GM19463 (cell line): ENCODE results near the gene PGM2L1.
"Not testable (repeated sequence)": the region's sequence is repeated elsewhere in the genome, so short reads cannot be mapped to it uniquely, and the experiment has no call there.

ENCODE experiments used
- ATAC-seq: cut with Tn5 transposase; IDR thresholded peaks from one replicate; pipeline ENCODE4 v1.9.1; 2021; ENCODE audit warnings: mild to moderate bottlenecking, moderate library complexity; ENCODE audit not compliant: unreplicated experiment

PGM2L1 gene

DNA sequence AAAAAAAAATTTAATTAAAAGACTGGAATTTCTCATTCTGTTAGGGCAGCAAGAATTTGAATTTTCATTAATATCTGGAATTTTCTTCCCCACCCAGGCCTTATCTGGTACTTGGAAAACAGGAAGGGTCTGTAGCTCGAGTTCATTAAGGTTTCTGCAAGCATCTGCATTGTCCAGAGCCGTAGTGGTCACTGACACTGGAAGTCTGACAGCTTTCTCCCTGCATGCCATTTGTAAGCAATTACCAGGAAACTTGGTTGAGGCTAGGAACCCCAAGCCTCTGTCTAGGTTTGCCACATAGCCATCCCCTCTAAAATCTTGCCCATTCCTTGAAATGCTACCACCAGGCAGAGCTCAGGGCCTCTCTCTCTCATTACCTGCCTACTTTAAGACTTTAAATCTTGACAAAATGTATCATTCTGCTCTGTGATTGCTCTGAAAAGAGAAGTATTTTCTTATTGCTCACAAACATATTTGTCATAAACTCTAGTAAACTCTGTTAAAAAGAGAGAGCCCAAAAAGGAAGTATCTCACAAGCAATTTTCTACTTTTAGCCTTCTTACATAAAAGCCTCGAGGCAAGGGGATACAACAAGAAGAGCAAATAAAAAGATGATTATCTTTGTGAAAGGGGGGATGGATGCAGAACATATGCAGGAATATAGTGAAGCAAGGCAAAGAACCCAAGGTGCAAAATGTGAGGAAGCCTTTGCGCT, 5.5 kb upstream of the PGM2L1 start:
- ATAC-seq = no peak

DNA sequence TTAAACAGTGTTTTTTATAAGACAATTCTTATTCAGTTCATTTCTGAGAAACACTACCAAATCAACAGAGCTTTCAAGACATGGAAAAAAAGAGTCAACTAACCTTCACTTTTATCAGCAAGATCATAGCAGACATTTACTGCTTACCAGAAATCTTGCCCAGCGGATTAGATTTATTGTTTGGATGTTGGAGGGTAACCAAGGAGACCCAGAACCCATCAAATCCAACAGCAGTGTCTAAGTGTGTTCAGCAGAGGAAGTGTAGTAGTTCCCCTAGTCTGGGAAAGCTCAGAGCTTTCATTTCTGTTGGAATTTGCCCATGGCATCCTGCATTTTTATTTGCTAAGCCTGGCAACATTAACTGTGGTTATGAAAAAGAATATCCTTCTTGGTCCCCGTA, 2.4 kb upstream of the PGM2L1 start:
- no peak for ATAC-seq

DNA sequence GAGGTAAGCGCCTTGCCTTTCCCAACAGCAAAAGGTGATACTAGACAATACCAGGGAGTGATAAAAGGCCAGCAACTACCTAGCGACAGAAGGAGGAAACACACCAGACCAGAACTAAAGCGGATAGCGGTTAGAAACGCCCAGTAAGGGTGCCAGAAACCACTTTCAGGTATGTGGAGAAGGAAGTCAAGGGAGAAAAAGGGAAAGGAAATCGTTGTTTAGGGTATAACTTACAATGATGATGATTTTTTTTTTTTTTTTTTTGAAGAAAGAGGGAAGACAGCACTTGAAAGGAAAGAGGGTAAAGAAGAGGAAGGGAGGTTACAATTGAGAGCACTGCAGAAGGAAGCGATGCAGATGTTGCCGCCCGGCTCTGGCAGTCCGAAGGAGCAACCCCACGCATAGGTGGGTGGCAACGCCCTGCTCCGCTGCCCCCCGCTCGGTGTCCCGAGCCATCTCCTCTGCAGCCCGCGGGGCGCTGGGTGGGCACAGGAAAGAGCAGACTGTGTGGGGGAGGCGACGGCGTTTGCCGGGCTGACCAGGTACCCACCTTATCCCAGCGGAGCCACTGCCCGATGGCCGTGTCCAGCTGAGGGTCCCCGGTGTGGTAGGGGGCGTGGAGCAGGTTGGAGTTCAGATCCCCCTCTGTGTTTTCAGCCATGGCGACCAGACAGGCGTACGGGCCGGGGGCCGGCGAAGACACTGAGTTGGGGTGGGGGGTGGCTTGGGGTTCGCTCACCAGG, 561 bp downstream of the PGM2L1 start:
- ATAC-seq = no peak

DNA sequence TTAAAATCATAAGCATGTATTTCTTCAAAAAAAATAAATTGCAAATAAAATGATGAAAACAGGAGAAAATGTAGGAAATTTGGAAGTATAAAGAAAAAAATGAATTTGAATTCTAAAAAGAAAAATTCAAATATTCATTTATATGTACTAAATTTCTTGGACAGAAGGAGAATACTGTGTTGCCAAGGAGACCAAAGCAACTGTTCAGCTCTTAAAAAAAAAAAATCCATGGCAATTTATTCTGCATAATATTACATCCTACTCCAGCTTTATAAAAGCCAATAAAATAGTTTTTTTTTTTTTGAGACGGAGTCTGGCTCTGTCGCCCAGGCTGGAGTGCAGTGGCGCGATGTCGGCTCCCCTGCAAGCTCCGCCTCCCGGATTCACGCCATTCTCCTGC, 6.0 kb downstream of the PGM2L1 start:
- no peak for ATAC-seq

DNA sequence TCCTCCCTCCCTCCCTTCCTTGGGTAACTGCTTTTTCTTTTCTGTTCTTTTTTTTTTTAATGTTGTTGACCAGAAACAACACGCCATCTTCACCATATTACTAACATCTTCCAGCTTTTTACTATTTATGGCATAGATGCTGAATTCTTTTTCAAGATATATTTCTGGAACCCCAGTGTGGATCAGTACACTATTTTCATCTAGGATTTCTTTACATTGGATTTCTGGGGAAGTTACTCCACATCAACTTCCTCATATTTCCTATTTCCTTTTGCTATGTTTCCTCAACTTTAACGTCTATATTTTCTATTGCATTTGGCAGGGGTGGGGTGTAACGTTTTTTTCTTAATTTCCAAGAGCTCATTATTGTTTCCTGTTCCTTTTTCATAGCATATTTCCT, 7.0 kb downstream of the PGM2L1 start:
- no peak for ATAC-seq

DNA sequence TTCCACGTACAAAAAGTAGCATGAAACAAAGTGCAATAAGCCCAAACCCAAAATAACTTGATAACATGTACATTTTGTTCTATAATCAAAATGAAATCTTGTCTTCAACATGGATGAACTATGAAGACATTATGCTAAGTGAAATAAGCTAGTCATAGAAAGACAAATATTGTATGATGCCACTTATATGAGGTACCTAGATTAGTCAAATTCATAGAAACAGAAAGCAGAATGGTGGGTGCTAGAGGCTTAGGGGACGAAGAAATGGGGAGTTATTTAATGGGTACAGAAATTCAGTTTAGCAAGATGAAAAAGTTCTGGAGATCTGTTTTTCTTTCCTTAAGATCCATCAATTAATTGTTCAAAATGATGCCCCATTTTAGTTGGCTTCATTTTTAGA, 7.5 kb downstream of the PGM2L1 start:
- no peak for ATAC-seq

DNA sequence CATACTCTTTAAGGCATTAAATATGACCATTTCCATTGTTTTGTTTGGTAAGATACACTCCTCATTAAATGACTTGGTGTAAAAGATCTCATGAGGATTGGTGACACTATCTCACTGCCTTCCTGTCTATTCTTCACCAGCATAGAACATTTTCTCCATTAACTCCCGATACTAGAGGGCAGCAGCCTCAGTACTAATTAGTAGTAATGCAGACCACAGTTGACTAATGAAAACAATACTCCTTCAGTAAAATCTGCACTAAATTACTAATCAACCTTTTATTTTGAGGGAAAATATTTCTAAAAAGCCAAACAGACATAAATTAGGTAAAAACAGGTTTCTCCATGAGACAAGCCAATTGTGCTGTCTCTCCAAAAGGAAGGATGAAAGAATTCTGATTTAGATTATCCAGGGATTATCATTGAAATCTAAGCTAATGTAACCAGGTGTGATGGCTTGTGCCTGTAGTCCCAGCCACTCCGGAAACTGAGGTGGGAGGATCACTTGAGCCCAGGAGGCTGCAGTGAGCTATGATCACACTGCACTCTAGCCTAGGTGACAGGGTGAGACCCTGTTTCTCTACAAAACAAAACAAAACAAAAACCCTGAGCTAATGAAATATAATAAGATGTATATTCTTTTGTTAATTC, 9.4 kb downstream of the PGM2L1 start:
- ATAC-seq = no peak

DNA sequence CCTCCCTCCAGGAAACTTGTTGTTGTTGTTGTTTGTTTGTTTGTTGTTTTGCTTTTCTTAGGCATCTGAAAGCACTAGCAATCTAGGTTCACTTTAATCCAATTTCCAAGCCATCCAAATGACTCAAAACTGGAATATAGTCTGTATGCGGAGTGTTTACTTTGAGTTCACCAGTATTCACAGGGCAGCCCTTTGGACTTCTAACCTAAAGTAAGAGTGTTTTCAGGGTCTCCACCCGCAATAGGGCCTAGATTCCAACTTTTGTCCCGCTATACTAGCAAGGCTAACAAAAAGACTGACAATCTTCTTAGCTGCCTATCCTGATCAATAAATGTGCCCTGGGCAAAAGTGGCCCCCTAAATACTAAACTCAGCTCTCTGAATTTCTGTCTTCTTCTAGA, 13.6 kb downstream of the PGM2L1 start:
- no peak for ATAC-seq

DNA sequence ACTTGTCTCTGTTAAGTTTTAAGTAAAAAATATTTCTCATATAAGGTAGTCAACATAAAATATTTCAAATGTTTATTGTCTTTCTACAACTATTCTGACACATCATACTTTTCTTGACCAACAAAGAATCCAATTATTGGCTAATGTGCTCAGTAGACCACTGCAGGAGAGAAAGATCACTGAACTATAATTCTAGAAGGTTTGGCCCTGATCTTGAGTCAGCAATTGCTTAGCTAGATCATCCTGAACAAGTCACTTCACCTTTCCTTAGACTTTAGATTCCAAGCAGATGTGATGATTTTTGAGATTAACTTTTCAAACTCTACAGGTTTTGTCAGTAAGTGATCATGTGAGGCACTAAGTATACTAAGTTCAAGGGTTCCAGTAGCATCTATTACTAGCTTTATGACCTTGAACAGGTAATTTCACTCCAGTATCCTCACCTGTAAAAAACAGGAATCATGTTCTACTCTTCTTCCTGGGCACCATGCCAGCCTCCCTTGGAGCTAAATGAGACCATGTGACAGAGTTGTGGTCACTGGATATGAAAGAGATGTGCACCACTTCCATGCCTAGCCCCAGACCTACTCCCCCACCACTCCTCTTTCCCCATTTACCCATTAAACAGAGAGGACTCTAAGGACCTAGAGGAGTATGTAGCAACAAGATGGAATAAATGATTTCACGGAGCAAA, 17.3 kb downstream of the PGM2L1 start:
- ATAC-seq = no peak

DNA sequence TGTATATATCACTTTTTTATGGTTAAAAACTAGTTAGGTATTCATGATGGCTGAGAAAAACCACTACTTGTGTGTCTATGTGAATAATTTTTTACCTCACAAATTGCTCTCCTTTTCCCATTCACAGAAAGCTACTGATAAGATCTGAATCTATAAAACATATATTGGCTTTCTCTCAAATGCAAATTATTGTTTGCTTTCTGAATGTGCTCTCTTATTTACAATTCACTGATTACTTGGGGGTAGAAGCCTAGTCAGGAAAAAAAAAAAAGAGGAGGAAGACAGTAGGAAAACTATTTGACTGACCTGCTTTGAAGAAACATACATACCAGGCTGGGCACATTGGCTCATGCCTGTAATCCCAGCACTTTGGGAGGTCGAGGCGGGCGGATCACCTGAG, 20.5 kb downstream of the PGM2L1 start:
- no peak for ATAC-seq

DNA sequence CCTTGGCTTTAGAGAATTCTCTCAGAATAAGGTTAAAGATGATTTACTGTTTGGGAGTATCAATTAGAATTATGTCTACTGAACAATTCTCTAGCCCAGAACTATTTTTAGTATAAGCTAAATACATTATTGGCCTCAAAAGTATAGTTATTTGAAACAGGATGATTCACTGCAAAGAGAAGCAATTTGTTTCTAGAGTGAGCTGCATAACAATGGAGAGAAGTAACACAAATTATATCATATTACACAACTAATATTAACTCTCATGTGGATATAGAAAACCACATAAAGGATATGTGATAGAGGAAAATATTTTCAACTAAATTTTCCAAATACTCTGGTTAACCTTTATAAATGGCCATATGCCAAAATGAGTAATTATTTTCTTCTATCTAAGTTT, 24.9 kb downstream of the PGM2L1 start:
- ATAC-seq = no peak

DNA sequence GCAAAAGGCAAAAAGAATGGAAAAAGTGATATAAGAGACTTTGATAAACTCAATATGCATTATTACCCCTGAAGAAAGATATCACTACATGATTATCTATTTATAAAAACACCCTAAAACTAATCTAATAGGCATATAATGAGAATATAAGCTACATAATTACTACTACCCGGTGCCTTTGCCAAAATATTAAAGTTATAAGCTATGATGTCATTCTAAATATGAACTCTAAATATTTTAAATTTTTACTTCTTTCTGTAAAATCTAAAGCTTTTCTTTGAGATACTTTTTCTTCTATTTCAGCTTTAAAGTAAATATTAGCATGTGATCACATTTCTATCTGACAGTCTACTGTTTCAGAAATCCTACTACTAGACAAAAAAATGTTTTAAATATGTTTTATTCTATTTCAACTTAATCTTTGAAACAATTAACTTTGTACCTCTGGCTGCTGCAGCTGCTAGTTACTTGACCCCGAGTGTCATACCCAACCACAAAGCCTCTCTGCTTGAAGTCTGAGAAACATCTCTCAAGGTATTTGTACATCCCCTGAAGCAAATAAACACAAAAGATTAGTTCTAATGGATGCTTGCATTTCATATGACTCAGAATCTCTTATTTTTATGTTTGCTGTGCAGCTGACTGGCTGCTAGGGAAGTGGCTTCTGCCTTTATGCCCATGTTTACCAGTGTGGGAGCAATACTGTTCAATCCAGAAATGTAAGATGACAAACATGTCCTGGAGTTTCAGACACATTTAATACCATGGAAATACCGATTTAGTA, 26.8 kb downstream of the PGM2L1 start:
- no peak for ATAC-seq

DNA sequence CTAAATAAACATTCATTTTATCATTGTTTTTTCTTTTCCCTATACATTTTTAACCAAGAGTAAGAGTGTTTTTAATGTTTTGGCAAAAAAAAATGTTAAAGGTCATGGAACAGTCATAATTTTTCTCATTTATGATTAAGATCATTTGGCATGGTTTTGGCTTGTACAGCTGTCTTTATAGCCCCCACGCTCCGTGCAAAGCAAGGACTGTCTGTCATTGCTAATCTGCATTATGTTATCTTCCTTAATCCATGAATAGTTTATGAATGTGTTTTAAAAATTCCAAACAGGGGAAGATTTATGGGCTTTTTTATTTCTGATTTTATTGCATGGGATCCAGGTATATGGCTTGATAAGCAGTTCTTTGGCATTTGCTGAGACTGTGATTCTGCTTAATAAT, 28.1 kb downstream of the PGM2L1 start:
- ATAC-seq = no peak

DNA sequence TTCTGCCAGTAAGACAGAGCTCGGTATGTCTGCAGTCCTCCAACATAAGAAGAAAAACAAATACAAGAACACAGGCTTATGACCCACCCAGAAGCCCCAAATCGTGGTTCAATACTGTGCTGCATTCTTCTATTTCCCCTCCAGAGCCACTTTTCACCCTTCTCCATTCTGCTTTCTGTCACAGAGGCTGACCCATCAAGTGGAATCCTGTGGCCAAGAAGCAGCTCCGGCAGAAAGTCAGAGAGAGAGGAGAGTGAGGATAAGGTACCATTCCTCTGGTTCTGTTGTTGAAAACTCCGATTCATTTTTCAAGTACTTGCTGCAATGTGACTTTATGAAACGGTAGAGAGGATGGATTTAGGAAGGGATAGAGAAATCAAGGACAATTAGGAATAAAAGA, 30.4 kb downstream of the PGM2L1 start:
- no peak for ATAC-seq

DNA sequence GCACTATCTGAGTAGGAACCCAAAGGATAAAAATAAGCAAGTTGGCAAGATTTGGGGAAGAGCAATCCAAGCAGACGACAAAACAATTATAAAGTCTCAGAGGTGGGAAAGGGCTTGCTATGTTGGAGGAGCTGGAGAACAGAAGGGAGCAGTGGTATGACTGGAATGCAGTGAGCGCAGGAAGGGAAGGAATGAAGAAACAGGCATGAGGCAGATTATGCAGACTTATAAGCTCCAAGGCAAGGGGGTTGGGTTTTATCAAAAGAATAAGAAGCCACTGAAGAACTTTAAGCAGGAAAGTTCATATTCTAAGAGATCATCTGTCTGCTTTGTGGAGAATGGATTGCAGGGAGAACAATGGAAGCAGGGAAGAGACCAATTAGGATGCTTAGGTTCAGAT, 31.7 kb downstream of the PGM2L1 start:
- no peak for ATAC-seq

DNA sequence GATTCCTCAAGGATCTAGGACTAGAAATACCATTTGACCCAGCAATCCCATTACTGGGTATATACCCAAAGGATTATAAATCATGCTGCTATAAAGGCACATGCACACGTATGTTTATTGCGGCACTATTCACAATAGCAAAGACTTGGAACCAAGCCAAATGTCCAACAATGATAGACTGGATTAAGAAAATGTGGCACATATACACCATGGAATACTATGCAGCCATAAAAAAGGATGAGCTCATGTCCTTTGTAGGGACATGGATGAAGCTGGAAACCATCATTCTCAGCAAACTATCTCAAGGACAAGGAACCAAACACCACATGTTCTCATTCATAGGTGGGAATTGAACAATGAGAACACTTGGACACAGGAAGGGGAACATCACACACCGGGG, 32.4 kb downstream of the PGM2L1 start:
- ATAC-seq = not testable (repeated sequence)

DNA sequence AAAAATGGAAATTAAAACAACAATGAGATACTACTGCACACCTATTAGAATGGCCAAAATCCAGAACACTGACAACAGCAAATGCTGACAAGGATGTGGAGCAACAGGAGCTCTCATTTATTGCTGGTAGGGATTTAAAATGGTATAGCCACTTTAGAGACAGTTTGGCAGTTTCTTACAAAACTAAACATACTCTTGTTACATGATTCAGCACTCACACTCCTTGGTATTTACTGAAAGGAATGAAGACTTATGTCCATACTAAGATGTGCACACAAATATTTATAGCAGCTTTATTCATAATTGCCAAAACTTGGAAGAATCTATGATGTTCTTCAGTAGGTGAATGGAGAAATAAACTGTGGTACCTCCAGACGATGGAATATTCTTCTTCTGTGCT, 40.8 kb downstream of the PGM2L1 start:
- no peak for ATAC-seq

DNA sequence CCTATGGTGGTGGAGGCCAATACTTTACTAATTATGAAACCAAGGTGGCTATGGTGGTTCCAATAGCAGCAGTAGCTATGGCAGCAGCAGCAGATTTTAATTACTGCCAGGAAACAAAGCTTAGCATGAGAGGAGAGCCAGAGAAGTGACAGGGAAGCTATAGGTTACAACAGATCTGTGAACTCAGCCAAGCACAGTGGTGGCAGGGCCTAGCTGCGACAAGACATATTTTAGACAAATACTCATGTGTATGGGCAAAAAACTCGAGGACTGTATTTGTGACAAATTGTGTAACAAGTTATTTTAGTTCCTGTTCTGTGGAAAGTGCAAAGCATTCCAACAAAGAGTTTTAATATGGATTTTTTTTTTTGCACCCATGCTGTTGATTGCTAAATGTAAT, 42.6 kb downstream of the PGM2L1 start:
- no peak for ATAC-seq

DNA sequence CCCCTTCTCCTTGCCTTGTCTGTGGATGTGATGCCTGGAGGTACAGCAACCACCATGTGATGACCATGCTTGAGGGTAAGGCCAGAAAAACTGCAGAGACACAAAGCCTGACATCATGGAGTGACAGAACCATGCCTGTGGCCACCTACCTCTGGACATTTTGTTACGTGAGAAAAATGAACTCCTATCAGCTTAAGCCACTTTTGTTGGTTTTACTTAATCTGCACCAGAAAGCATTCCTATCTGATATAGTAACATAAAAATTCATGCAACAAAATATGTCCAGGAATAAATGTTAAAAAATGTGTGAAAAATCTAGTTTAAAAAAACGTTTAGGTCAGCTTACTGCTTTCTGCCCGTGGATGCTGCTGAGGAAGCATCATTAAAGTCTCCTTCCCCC, 44.2 kb downstream of the PGM2L1 start:
- ATAC-seq = no peak

DNA sequence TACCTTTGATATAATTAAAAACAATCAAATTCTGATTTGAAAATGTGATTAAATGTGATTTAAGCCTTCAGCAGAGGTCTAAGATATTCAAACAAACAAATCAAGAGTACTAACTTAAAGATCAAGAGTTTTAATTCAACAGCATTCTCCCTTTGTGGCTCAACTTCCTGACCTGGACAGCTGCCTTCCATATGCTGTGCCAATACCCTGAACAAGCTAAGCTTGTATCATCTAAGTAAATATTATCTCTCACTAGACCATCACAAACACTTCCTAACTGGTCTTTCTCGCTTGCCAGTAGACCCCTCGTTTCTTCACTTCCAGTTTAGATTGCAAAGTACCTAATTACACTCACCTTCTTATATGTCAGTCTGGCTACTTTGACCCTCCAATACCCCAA, 50.9 kb downstream of the PGM2L1 start:
- no peak for ATAC-seq

DNA sequence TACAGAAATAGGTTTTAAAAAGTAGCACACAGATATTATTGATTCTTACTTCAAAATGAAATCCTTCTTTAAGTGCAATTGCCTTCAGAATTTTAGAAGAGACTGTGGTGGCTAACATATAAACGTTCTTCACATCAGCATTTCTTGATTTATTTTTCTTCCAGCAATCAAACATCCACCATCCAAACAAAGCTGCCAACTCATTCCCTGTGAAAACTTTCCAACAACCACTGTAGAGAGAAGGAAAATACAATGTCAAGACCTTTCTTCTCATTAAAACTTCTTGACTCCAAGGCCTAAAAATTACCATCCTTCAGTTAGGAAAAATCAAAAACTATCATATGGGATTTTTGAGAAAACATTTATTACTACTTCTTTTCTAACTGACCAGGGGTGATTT, 52.8 kb downstream of the PGM2L1 start:
- no peak for ATAC-seq
